OCI-LY7 (cell line): ENCODE measurements around the gene IFITM2.

ENCODE experiments used
- EZH2phosphoT487 ChIP-seq: fragments of 200-600 bp; sonication (generic); IDR thresholded peaks from 2 replicates; pipeline ENCODE4 v1.6.1; 2018; ENCODE audit warnings: low read depth, borderline replicate concordance, mild to moderate bottlenecking, mixed run types, antibody characterized with exemption, low read length, moderate library complexity, mixed read lengths
- TF ChIP-seq, protein P1 (sequence below): fragments of 200-600 bp; sonication (generic); conservative IDR thresholded peaks from 2 replicates; pipeline ENCODE4 v1.5.1; 2014; ENCODE audit warnings: mild to moderate bottlenecking, antibody characterized with exemption, low read length, moderate library complexity, mixed read lengths

DNA sequence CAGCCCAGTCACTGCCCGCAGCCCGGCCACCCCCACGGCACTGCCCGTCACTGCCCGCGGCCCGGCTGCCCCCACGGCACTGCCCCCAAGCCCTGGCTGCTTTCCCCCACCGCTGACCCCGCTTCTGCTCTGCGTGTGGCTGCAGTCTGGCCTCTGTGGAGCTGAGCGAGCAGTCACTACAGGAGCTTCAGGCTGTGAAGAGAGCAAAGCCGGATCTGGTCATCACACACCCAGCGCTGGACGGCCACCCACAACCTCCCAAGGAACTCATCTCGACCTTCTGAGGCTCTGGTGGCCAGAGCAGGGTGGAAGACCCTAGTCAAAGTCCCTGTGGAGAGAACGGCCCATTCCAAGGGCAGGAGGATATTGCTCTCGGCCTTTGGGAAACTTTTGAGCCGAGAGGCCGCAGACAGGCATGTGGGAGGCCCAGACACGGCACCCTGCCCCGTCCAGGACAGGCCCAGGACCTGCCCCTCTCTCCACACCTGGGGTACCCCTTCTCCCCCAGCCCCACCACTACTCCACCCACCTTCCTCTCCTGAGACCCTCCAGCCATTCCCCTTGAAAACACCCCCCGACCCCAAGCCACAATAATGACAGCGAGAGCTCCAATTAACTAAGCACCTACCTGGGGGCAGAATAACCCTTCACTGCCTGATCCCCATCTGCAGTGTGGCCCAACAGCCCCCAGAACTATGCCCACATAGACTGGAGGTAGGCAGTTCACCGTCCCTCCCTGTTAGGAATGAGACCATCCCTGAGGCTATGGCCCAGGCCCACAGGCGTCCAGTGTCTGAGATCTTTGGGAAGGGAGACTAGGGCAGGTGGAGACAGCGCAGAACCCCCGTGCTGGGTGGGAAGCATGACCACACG, 22.4 kb upstream of the IFITM2 start:
- TF ChIP-seq, protein P1, sequence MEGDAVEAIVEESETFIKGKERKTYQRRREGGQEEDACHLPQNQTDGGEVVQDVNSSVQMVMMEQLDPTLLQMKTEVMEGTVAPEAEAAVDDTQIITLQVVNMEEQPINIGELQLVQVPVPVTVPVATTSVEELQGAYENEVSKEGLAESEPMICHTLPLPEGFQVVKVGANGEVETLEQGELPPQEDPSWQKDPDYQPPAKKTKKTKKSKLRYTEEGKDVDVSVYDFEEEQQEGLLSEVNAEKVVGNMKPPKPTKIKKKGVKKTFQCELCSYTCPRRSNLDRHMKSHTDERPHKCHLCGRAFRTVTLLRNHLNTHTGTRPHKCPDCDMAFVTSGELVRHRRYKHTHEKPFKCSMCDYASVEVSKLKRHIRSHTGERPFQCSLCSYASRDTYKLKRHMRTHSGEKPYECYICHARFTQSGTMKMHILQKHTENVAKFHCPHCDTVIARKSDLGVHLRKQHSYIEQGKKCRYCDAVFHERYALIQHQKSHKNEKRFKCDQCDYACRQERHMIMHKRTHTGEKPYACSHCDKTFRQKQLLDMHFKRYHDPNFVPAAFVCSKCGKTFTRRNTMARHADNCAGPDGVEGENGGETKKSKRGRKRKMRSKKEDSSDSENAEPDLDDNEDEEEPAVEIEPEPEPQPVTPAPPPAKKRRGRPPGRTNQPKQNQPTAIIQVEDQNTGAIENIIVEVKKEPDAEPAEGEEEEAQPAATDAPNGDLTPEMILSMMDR, result no peak
- no peak for TF ChIP-seq EZH2phosphoT487
